MCF 10A (cell line): ENCODE results near the gene MYO1C. TPM values are rescaled to one million over a fixed set of nuclear protein-coding genes. Genes with fewer than 3 reads are reported as not detected.
"Not testable (repeated sequence)": the region's sequence is repeated elsewhere in the genome, so short reads cannot be mapped to it uniquely, and the experiment has no call there.

Source experiments
- BruUV-seq: library from RNA; stranded (reverse); fragments of 400-500 nt; replicated peaks from 2 replicates; lab custom pipeline; 2021; lab: Mats Ljungman, UMichigan
- CTCF ChIA-PET: fragments of 300-600 bp; sonication (Branson Sonifier 250); formaldehyde crosslinking; extraction: SDS; loops from one replicate; lab custom pipeline; 2021; ENCODE audit warnings: antibody characterized with exemption, inconsistent platforms; lab: Yijun Ruan, JAX
- POLR2A ChIA-PET: fragments of 300-600, 350-650 bp; sonication (Branson Sonifier 250); formaldehyde crosslinking; extraction: SDS; loops from one replicate; lab custom pipeline; 2020; ENCODE audit warnings: antibody characterized with exemption, inconsistent platforms; lab: Yijun Ruan, JAX
- DNase-seq: peaks from one replicate; pipeline ENCODE4 v3.0.0-alpha.2; 2018; ENCODE audit not compliant: unreplicated experiment
- H3K27ac Mint-ChIP-seq: one replicate; pipeline ENCODE4 v1.8.0; 2022; ENCODE audit warnings: mild to moderate bottlenecking, low read depth, mixed read lengths; ENCODE audit not compliant: unreplicated experiment
- H3K27me3 Mint-ChIP-seq: one replicate; pipeline ENCODE4 v1.8.0; 2022; ENCODE audit warnings: mixed read lengths; ENCODE audit not compliant: insufficient read depth, unreplicated experiment
- H3K36me3 Mint-ChIP-seq: one replicate; pipeline ENCODE4 v1.8.0; 2022; ENCODE audit warnings: mild to moderate bottlenecking, moderate library complexity, mixed read lengths; ENCODE audit not compliant: insufficient read depth, unreplicated experiment
- H3K4me1 Mint-ChIP-seq: one replicate; pipeline ENCODE4 v1.8.0; 2022; ENCODE audit warnings: mixed read lengths; ENCODE audit not compliant: insufficient read depth, unreplicated experiment
- H3K4me3 Mint-ChIP-seq: one replicate; pipeline ENCODE4 v1.8.0; 2022; ENCODE audit warnings: mild to moderate bottlenecking, moderate library complexity, mixed read lengths; ENCODE audit not compliant: unreplicated experiment
- H3K9me3 Mint-ChIP-seq: one replicate; pipeline ENCODE4 v1.8.0; 2022; ENCODE audit warnings: mixed read lengths; ENCODE audit not compliant: unreplicated experiment
- intact Hi-C: fragments of 100-400 bp; cut with micrococcal nuclease; formaldehyde crosslinking; loops from 2 replicates; pipeline ENCODE4 v1.14.1; 2022
- total RNA-seq: library from RNA; stranded (reverse); gene quantifications from 2 replicates; pipeline ENCODE4 v1.2.3, GENCODE V29; 2022
- TF ChIP-seq, protein P1 (sequence below): fragments of 200-600 bp; IDR thresholded peaks from one replicate; pipeline ENCODE4 v1.8.0; 2022; ENCODE audit warnings: antibody characterized with exemption, mild to moderate bottlenecking; ENCODE audit not compliant: unreplicated experiment

MYO1C gene
- total RNA-seq, 1 experiment from 2014 or later: 216 TPM

DNA sequence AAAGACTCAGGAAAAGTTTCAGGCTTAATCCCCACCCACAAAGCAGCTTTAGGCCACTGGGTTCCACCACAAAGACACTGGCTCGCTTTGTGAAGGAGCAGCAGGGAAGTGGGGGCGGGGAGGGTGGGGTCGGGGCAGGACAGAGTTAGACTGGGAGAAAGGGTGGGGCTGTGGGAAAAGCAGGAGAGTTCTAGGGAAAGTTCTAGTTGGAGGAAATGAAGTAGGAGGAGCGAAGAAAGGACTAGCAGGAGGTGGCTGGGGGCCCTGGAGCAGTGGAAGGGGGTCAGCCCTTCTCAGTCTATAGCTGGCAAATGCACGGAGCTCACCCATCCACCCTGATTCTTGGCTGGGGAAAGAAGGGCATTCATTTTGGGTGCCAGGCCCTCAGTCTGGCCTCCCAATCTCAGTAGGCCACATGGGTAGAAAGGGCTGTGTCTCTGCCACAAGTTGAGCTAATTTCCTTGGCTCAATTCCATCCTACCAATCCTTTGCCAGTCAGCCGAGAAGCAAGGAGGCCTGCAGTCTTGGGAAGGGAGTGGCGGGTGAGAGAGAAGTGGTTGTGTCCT is 19.4 kb upstream of the MYO1C start:
- peak; percentile 82 for DNase-seq
- BruUV-seq: no TSS peak
- H3K36me3 Mint-ChIP-seq: peaks cover 52% of the 10 kb centered on the region
- H3K4me3 Mint-ChIP-seq: peak overlapping the region; percentile 47
- no peaks in the 10 kb centered on the region for H3K9me3 Mint-ChIP-seq
- intact Hi-C loops: no loop called here
- ChIA-PET POLR2A (interaction anchor here (0.5 to 3.2 kb wide), 18 partner anchors 14 to 162 kb away, joined by 3 to 17 read pairs (median 4); partner anchors contain the start of genes CRK, MYO1C and YWHAE), CTCF (interaction anchor here (0.5 to 3.6 kb wide), 7 partner anchors 15 to 252 kb away, joined by 3 to 23 read pairs (median 4); no protein-coding TSS in a partner anchor)
- H3K27me3 Mint-ChIP-seq: no peaks in the 10 kb centered on the region
- H3K27ac Mint-ChIP-seq: peak overlapping the region; percentile 89
- TF ChIP-seq, protein P1, sequence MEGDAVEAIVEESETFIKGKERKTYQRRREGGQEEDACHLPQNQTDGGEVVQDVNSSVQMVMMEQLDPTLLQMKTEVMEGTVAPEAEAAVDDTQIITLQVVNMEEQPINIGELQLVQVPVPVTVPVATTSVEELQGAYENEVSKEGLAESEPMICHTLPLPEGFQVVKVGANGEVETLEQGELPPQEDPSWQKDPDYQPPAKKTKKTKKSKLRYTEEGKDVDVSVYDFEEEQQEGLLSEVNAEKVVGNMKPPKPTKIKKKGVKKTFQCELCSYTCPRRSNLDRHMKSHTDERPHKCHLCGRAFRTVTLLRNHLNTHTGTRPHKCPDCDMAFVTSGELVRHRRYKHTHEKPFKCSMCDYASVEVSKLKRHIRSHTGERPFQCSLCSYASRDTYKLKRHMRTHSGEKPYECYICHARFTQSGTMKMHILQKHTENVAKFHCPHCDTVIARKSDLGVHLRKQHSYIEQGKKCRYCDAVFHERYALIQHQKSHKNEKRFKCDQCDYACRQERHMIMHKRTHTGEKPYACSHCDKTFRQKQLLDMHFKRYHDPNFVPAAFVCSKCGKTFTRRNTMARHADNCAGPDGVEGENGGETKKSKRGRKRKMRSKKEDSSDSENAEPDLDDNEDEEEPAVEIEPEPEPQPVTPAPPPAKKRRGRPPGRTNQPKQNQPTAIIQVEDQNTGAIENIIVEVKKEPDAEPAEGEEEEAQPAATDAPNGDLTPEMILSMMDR: no peak
- peaks cover 28% of the 10 kb centered on the region for H3K4me1 Mint-ChIP-seq

DNA sequence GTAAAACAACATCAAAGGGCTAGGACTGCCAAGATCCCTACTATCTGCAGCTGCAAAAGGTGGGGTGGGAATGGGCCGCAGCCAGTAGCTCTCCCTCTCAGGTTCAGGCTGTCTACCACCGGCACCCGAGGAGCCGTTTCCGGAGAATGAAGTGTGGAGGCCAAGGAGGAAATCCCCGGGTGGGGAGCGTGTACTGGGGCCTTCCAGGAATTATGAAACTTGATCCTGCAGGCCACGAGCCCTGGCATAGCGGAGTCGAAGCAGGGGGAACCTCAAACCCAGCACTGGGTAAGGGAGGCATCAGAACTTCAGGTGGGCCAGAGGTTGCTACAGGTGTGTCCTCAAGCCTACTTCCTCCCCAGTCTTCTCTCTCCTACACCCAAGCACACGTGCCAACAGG is 18.8 kb upstream of the MYO1C start:
- H3K36me3 Mint-ChIP-seq: peaks cover 47% of the 10 kb centered on the region
- H3K27me3 Mint-ChIP-seq: no peaks in the 10 kb centered on the region
- no TSS peak for BruUV-seq
- POLR2A ChIA-PET: interaction anchor here (0.7 to 3.2 kb wide), 8 partner anchors 13 to 160 kb away, joined by 3 to 17 read pairs (median 6); partner anchors contain the start of genes CRK and YWHAE
- CTCF ChIA-PET: interaction anchor here (0.8 to 3.6 kb wide), 2 partner anchors 131 to 145 kb away, joined by 3 to 23 read pairs; no protein-coding TSS in a partner anchor
- peak; percentile 56 for DNase-seq
- intact Hi-C loops: no loop called here
- H3K4me3 Mint-ChIP-seq: peak overlapping the region; percentile 47
- H3K4me1 Mint-ChIP-seq: peaks cover 28% of the 10 kb centered on the region
- H3K27ac Mint-ChIP-seq: peak overlapping the region; percentile 89
- H3K9me3 Mint-ChIP-seq: no peaks in the 10 kb centered on the region
- TF ChIP-seq, protein P1: no peak

DNA sequence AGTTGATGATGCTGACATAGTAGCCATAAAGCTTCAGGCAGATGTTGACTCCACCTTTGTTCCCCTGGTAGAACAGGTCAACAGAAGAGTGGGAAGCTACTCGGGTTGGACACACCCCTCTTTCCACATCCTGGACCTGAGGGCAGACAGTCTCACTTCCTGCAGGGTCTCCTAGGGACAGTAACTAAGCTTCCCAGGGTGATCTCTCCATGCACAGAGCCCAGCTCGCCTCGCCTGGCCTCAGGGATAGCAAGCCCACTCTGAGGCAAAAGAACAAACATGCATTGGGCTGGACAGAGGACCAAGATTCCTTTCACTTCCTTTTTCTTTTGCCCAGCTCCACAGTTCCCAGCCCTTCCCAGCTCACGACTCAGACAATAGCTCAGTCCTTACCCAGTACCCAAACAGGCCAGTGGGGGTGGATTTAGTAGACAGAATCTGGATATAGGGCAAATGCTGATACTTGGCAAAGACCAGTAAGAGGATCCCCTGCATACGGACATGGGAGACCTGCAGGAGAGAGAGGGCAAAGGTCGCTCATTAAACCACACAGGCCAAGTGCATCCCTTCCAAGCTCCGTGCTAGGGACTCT is 16.9 kb upstream of the MYO1C start:
- intact Hi-C loops: no loop called here
- TF ChIP-seq, protein P1: no peak
- BruUV-seq: no TSS peak
- no peaks in the 10 kb centered on the region for H3K9me3 Mint-ChIP-seq
- H3K27me3 Mint-ChIP-seq: no peaks in the 10 kb centered on the region
- no peak overlapping the region for H3K27ac Mint-ChIP-seq
- ChIA-PET POLR2A (interaction anchor here (0.6 to 0.8 kb wide), 2 partner anchors 11 to 51 kb away, joined by 3 read pairs; no protein-coding TSS in a partner anchor), CTCF (interaction anchor here (0.7 to 1.0 kb wide), 2 partner anchors 53 to 117 kb away, joined by 3 read pairs; no protein-coding TSS in a partner anchor)
- peaks cover 47% of the 10 kb centered on the region for H3K36me3 Mint-ChIP-seq
- no peak for DNase-seq
- peaks cover 23% of the 10 kb centered on the region for H3K4me1 Mint-ChIP-seq
- no peak overlapping the region for H3K4me3 Mint-ChIP-seq

DNA sequence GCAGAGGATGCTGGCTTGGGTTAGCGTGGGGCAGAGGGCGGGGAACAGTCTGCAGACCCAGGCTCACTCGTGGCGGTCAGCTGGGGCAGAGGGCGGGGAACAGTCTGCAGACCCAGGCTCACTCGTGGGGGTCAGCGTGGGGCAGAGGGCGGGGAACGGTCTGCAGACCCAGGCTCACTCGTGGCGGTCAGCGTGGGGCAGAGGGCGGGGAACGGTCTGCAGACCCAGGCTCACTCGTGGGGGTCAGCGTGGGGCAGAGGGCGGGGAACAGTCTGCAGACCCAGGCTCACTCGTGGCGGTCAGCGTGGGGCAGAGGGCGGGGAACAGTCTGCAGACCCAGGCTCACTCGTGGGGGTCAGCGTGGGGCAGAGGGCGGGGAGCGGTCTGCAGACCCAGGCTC is 16.2 kb upstream of the MYO1C start:
- Mint-ChIP-seq H3K36me3 (peaks cover 41% of the 10 kb centered on the region), H3K4me1 (peaks cover 23% of the 10 kb centered on the region)
- H3K9me3 Mint-ChIP-seq, H3K27ac Mint-ChIP-seq, DNase-seq, H3K27me3 Mint-ChIP-seq, BruUV-seq, POLR2A ChIA-PET, CTCF ChIA-PET, intact Hi-C loops, H3K4me3 Mint-ChIP-seq: not testable (repeated sequence)
